Adrenal gland (tissue), 5 donors: ENCODE measurements around the gene BSDC1.

Source experiments
- POLR2A ChIP-seq, 2 donors: fragments of 450-650 bp; IDR thresholded peaks; one replicate each; pipeline ENCODE4 v1.6.1; 2017; ENCODE audit warnings: antibody characterized with exemption in 2 of 2, mild to moderate bottlenecking in 2 of 2, moderate library complexity in 1 of 2
- TF ChIP-seq, protein P1 (sequence below), 6 experiments: fragments of 450-650 bp in 4 of 6; fragments of 200-600 bp in 2 of 6; sonication (generic) in 1 of 6; IDR thresholded peaks; 1 replicate in 5 of 6; 2 replicates in 1 of 6; pipeline versions ENCODE4 v1.5.1 to v1.8.0; 2016 to 2021; ENCODE audit warnings: antibody characterized with exemption in 6 of 6, mild to moderate bottlenecking in 2 of 6, moderate library complexity in 1 of 6
- donor health status: DM: no; HTN: no; CAD: no.

DNA sequence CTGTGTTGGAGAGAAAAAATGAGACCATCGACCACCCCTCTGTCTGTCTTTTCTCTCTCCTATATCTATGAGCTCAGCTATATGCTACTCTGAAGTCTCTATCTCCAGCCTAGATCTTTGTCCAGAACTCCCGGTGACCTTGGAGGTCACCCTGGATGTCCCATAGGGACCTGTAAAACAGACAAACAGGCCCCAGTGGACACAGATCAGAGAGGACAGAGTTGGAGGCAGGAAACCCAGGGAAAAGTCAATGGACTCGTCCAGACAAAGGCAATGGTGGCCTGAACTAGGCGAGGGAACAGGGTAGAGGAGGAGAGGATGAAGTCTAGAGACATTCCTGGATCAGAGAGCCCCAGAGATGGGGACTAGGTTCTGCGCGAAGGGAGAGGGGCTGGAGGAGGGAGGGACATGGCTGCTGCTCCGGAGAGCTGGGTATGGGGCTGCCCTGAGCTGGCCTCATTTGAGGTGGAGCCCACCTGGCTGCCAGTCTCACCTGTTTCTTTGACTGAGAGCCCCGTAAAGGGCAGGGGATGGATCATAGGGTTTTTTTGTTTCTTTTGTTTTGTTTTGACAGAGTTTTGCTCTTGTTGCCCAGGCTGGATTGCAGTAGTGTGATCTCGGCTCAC is 47.6 kb downstream of the BSDC1 start:
- TF ChIP-seq, protein P1, sequence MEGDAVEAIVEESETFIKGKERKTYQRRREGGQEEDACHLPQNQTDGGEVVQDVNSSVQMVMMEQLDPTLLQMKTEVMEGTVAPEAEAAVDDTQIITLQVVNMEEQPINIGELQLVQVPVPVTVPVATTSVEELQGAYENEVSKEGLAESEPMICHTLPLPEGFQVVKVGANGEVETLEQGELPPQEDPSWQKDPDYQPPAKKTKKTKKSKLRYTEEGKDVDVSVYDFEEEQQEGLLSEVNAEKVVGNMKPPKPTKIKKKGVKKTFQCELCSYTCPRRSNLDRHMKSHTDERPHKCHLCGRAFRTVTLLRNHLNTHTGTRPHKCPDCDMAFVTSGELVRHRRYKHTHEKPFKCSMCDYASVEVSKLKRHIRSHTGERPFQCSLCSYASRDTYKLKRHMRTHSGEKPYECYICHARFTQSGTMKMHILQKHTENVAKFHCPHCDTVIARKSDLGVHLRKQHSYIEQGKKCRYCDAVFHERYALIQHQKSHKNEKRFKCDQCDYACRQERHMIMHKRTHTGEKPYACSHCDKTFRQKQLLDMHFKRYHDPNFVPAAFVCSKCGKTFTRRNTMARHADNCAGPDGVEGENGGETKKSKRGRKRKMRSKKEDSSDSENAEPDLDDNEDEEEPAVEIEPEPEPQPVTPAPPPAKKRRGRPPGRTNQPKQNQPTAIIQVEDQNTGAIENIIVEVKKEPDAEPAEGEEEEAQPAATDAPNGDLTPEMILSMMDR (IDR thresholded peaks at IDR 0.05), result no peak
- no peak for TF ChIP-seq POLR2A (IDR thresholded peaks at IDR 0.05)
